CD4-positive, alpha-beta T cell treated with Interleukin-12 subunit alpha and Interleukin-12 subunit beta, for 1 hour (primary cell): Measurements from ENCODE around the gene RAB8A.
A peak's percentile ranks its signal among the peaks of the same experiment; 100 is the strongest.

Source experiments
- DNase-seq: peaks from one replicate; pipeline ENCODE4 v3.0.0-alpha.2; 2020

The RAB8A gene

DNA sequence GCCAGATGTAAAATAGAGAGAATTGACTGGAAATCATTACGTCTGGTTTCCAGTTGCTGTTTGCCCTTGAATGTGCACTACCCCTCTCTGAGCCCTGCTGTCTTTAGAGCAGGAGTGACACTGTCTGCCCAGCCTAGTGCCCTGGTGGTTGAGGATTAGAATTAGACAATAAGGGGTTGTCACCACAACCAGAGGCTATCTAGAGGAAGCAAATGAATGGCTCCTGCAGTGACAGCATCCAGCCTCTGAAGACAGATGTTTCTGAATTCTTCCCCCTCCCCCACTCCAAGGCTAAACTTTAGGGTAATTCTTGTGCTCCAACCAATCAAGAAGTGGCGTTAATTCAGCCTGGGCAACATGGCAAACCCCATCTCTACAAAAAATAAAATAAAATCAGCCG lies 2.0 kb downstream of the RAB8A start:
- no peak for DNase-seq

DNA sequence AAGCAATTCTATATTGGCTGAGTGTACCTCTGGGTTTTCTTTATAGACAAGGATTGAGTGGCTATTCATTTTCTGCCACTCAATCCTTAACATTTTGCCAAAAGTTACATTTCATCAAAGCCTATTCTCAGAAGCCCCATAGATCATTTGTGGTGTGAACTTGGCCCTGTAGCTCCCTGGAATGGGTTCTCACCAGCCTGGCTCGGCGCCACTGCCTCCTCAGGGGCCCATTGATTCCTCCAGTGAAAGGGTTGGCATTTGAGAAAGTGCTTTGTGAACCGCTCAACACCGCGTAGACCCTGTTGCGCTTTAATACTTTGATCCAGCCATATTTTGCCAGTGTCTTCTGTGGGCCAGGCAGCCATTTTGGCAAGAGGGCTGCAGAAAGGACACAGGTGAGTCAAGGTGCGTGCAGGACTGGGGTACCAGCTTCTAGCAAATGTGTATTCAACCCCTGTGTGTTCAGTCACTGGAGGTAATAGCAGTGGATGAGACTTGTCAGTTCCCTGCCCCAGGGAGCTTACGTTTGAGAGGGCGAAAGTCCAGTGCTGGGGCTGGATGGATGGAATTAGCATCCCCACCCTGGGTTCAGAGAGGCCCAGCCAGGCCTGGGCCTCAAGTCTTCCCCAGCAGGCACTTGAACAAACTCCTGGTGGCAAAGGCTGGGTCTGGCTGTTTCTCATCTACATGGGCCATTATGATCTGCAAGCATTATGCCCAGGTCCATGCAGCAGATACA lies 3.8 kb downstream of the RAB8A start:
- DNase-seq: no peak

DNA sequence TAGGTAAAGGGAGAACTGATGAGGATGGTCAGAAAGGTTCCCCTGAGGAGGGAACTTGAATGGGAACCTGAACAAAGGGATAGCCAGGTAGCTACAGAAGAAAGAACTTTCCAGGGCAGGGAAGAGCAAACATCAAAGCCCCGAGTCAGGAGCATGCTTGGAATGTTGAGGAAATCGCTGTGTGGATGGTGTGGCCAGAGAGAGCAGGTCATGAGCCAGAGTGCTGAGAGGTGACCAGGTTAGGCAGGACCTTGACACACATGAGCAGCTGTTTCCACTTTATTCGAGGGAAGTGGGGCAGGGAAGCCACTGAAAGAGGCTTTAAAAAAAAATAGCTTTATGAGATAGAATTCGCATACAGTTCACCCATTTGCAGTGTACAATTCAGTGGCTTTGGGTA lies 4.4 kb downstream of the RAB8A start:
- no peak for DNase-seq

DNA sequence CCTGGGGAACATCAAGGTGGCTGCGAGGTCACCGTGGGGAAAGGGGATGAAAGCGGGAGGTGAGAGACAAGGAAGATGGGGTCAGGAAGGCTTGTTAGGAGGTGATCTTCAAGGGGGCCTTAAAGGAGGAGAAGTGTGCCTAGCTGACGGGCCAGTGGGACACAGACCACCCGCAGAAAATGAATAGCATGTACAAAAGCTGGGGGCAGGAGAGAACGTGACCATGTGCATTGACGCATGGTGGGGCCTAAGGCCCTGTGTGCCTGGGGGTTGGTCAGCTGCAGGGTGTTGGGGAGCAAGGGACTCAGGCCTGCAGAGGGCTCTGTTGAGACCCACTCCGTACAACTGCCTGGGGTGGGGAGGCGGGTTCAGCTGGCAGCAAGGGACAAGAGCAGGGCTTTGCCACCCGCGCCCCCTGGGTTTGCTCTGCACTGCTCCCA lies 5.9 kb downstream of the RAB8A start:
- DNase-seq: no peak

DNA sequence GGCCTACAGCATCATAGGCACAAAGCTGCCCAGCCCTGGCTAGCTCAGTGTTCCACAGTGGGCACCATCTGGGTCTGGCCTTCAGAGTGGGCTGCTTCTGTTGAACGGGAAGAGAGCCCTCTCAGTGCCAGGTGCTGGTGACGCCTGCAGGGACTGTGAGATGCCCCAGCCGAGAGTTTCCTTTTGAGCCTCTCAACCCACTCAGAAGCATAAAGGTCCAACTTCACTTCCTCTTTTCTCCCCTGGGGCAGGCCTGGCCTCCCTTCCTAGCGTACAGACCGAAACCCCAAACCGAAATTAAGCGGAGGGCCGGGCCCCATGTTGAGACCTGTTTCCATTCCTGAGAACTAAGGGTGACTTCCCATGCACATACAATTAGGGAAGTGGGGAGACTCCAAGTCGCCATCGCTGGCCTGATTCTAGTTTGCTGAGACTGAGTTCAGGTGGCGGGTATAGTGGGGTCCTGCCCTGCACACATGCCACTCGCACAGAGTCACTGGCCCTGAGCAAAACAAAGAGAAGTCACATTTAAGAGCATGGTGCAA lies 6.9 kb downstream of the RAB8A start:
- DNase-seq: peak; percentile 40

DNA sequence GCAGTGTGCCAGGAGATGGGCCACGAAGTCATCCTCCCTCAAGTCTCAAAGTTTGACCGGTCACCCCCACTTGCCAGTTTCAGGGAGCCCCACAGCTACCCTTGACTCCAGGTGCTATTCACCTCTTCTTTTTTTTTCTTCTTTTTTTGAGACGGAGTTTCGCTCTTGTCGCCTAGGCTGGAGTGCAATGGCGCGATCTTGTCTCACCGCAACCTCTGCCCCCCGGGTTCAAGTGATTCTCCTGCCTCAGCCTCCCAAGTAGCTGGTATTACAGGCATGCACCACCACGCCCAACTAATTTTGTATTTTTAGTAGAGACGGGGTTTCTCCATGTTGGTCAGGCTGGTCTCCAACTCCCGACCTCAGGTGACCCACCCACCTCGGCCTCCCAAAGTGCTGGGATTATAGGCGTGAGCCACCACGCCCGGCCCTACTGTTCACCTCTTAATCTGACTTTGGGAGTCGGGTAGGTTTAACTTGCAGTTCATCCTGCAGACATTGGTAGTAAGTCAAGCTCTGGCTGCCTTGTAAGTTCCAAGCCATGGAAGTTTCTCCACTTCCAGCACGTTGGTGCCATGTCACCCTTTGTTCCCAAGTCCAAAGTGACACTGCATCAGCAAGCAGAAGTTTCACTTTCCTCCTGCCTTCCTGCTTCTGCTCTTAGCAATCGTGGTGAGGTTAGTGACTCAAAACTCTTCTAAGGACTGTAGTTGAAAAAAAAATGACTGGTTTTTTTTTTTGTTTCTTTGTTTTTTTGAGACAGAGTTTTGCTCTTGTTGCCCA lies 7.6 kb downstream of the RAB8A start:
- peak; percentile 56 for DNase-seq

DNA sequence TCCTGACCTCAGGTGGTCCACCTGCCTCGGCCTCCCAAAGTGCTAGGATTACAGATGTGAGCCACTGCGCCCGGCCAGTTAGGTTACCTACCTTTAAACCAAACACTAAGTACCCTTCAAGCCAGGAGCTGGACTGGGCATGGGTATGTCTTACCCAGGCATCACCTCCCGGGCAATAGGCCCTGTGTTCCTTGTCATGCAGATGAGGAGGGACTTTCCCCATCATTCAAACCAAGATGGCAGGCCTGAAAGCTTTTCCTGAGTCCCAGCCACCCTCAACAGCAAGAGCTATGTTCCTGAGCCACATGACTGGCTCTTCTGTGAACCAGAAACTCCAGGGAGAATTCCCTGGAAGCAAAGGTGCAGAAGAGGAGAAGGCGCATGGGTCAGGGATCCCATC lies 9.5 kb downstream of the RAB8A start:
- no peak for DNase-seq

DNA sequence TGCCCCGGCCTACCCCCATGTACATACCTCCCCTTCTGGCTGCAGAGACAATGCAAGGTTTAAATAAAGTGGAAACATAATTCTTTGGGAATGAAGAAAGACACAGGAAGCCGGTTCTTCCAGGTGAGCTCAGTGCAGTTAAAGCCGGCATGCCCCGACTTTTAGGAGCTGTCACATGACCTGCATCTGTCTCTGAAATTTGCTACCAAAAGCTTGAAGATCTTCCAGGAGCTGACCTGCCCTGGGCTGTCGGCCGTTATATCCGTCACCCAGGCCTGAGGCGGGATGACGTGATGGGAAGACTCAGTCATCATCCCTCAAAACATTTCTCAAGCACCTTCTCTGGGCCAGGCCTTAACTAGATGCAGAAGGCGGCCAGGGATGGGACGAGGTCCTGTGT lies 10.3 kb downstream of the RAB8A start:
- DNase-seq: no peak

DNA sequence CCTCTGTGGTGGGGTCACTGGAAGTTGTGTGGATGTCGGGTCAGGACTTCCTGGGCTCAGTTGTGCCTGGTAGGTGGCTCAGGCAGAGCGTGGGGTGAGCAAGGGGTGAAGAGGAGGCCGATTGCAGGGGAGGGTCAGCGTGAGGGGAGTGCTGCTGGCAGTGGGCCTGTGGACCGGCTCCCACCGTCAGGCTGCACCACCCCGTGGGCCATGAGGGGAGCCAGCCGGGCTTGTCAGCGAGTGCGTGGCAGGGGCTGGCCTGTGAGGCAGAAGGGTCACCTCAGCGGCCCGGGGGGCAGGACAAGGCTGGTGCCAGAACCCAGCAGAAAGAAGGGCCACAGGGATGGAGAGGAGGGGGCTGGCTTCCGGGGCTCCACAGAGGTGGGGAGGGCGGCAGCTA lies 13.3 kb downstream of the RAB8A start:
- no peak for DNase-seq

DNA sequence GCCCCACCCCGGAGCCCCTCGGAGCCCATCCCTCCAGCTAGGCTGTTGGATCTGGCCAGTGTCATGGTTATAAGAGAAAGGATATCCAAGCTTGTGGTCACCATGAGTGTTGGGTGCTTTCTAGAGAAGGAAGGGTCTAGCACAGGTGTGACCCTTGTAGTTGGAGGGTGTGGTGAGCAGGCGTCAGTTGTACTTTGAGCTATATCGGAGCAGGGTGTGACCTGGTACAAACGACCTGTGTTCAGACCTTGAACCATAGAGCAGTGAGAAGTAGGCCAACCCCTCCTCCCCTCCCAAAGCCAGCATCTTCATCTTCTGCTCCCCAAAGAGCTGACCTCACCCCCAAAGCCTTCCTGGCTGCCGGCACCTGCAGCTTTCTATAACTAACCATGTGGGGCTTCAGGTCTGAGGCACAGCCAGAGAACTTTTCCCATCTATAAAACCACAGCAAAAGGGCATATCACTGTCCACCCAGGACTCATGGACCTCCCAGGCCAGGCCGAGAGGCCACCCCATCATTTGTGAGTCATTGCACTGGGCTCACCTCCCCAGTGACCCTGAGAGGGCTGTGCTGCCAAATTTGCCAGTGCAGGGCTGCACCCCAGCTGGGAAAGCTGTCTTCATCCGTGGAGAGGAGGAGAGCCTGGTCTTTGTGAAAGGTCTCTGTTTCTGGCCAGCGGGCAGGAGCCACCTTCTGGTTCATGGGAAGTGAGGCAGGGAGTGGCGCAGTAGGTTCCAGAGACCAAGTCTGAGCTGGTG lies 14.2 kb downstream of the RAB8A start:
- no peak for DNase-seq

DNA sequence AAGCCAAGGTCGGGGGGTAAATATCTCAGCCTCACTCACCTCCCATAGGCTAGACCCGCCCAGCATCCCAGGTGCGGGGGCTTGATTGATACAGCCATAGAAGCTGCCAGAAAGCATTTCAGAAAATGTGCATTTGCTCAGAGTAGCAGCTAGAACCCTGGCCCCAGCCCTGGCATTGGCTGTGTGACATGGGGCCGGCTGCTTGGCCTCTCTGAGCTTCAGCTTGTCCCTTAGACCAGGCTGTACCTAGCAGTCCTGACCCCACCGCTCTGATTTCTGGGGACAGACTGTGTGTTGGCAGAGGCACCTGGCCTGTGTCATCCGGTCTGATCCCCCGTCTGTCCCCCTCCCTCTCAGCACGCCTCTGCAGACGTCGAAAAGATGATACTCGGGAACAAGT lies 15.4 kb downstream of the RAB8A start:
- no peak for DNase-seq

DNA sequence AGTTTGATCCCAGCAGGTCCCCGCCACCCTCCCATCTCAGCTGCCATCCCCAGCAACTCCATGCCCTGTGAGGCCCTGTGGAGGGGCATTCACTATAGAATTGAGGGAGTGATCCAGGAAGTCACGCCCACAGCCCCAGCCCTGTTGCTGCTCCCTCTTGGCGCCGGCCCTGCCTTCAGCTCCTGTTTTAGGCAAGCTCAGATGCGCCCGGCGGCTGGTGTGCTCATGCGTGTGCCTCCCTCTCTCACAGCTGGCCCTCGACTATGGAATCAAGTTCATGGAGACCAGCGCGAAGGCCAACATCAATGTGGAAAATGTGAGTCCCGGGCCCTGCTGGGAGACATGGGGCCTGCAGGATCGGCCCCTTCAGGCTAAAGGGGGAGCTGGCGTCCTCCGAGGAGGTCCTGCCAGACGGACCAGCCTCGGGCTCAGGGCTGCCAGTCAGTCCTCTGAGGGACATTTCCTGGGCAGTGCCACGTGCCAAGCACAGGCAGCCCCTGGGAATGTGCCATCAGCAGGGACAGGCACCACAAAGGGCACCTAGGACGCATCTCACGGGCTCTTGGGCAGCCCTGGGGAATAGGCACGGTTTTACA lies 16.2 kb downstream of the RAB8A start:
- DNase-seq: no peak

DNA sequence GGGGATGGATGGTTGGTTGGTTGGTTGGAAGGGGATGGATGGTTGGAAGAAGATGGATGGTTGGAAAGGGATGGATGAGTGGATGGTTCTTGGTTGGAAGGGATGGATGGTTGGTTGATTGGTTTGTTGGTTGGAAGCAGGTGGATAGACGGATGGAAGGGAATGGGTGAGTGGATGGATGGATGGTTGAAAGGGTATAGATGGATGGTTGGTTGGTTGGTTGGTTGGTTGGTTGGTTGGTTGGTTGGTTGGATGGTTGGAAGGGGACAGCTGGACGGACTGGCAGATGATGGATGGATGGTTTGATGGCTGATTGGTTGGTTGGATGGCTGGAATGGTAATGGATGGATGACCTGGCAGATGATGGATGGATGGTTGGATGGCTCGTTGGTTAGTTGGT lies 20.0 kb downstream of the RAB8A start:
- no peak for DNase-seq

DNA sequence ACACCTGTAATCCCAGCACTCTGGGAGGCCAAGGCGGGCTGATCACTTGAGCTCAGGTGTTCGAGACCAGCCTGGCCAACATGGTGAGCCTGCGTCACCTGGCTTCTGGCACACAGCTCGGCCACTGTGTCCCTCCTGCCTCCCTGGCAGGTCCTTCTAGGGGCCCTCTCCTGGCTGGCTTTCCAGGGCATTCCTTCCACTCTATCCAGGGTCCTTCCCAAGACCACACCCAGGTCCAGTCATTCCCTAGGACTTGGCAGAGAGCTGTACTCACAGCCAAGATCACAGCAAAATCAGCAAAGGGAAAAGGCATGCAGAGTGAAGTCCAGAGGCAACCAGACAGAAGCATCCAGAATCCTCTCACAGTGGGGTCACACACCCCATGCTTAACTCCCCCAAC lies 22.1 kb downstream of the RAB8A start:
- no peak for DNase-seq

DNA sequence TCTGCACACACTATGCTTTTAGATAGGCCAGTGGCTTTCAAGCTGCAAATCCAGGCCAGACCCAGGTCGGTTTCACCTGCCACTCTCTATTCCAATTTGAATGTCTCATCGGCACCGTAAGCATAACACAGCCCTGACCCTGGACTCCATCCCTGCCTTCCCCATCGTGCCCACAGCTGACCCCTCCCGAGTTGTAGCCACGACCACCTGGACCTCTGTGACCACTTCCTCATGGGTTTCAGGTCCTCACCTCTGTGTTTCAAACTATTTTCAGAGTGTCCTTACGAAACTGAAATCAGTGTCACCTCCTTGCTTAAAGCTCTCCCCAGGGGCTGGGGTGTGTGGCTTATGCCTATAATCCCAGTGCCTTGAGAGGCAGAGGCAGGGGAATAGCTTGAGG lies 22.8 kb downstream of the RAB8A start:
- DNase-seq: no peak

DNA sequence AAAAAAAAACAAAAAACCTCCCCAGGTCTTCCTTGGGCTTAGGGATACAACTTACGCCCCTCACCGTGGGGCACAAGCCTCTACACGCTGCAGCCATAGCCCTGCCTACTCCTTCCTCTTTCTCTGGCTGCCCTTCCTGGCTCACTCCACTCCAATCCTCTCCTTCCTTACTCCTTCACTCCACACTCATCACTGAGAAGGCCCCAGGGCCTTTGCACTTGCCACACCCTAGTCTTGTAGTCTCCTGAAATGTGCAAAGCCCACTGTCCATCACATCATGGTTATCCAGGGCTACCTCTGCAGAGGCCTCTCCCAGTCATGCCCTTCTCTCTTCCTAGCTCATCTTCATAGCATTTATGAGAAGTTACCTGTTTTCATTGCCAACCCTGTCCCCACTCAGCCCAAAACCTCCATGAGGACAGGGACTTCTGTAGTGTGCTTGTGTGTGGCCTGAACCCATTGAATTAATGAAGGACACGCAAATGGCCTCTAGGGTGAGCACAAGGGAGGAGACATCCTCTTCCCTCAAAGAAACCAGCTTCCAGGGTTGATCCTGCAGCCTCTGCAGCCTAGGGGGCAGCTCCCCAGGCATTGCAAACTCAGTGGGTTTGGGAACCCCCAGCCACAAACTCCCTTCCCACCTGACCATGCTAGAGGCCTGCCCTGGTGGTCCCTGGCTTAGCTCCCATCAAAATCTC lies 23.9 kb downstream of the RAB8A start:
- DNase-seq: no peak

DNA sequence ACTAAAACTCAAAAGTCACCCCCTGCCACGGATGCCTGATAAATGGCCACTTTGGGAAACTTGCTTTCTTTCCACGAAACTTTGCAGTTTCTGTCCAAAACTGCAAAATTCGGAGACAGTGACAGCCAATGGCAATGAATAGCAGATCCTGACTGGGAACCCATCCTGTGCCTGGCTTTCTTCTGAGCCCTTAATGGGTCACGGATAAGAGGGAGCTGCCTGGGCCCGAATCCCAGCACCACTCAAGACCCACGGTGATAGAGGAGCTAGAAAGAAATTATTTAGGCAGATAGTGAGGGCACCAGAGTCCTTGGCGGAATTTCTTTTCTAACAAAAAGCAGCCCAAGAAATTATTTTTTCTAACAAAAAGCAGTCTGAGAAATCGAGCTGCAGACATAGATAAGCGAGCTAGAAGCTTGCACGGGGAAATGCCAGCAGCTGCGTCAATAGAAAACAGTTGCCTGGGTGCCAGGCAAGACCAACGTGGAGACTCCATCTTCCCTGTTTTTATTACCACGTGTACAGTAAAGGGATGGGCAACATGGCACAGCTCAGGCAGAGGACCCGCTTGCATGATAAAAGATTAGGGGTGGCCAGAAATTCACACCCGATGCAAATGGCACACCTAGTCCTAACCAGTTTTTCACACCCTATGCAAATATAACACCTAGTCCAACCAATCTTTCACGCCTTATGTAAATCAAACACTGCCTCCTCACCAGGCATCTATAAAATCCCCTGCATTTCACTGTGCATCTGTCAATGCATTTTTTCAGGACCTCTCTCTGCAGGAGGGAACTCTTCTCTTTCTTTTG lies 24.7 kb downstream of the RAB8A start:
- DNase-seq: no peak

DNA sequence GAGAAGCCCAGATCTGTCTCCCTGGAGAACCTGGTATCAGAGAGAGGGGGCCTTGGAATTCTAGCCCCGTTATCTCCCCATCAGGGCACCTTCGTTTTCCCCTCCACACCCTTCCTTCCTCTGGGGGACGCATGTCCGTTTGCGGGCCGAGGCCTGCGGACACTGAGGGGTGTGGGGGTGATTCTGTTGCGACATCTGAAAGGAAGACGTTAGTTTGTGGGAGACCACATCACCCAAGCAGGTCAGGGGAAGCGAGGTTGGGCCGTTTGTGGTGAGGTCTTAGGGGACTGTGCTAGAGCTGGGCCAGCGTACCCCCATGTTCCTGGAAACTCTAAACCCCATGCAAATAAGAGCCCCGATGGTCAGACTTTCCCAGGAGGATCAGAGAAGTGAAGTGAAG lies 28.1 kb downstream of the RAB8A start:
- no peak for DNase-seq

DNA sequence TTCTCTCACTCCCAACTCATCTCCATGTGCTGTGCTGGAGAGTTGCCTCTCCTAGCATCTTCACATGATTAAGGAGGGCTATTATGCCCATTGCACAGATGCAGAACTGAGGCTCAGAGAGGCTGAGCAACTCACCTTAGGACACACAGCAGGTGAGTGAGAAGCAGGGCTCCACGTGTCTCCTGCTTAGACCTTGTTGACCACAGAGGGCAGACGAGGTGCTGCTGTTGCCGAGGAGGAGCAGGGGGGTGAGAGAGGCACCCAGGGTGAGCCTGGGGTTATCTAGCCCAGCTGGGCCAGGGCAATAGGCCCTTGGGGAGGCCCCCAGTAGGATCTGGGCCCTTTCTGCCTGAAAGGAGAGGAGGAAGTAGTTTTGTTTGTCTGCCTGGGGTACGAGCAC lies 29.4 kb downstream of the RAB8A start:
- DNase-seq: no peak

DNA sequence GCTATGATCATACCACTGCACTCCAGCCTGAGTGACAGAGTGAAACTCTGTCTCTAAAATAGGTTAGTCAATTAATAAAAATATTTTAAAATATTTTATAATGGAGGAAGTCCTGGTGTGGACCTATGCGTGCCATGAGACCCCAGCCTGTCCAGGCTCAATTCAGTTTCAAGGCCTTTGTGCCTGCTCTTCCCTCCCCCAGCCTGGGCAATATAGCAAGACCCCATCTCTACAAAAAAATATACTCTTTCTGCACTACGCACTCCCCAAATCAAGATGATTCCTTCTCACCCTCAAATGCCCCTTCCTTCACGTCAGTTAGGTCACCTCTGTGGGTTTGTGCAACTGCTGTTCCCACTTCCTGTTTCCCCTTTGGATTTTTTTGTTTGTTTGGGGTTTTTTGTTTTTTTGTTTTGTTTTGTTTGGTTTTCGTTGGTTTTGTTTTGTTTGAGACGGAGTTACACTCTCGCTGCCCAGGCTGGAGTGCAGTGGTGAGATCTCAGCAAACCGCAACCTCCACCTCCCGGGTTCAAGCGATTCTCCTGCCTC lies 30.4 kb downstream of the RAB8A start:
- no peak for DNase-seq
